Activated CD4-positive, alpha-beta T cell treated with anti-CD3 and anti-CD28 coated beads, Interleukin-2, Interleukin-4, amounts not matched to agents 100 ng/mL and 50 ng/mL, durations not matched to agents 16 hours and 8 hours (primary cell): ENCODE measurements around the gene CORO2A.
"Not testable (repeated sequence)": the region's sequence is repeated elsewhere in the genome, so short reads cannot be mapped to it uniquely, and the experiment has no call there.

ENCODE experiments used
- DNase-seq: peaks from one replicate; pipeline ENCODE4 v3.0.0-alpha.2; 2020; ENCODE audit warnings: low spot score

The CORO2A gene

DNA sequence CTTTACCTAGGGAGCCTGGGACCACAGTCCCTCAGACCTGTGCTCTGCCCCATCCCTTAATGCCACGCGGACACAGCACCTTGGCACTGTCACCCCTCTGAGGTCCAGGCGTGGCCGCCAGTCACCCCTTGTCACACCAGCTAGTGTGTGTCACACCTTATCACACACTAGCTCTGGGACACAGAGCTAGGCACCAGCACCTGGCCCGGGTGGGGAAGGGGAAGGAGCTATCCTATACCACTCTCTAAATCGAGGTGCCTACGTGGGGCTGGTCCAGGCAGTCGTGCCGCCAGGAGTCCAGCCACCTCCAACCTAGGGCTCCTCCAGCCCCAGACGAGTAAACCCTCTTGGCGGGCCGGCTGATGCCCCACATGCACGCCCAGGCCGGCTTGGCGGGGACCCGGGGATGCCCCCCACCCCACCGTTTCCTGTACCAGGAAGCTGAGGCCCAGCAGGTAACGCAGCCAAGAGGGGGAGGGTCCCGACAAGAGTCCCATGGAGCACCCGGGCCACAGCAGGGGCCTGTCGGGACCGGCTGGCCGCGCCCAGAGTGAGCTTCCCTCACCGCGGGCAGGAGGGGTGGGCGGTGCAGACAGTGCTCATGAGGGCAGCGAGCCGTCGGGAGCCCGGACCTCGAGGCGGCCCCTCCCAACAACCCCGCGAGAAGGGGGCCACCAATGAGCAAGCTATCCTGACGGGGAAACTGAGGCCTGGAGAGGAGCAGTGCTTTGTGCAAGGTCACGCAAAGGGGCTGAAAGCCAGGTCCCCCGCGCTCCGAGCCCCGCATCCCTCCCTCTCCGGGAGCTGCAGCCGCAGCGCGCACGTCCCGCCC, 550 bp downstream of the CORO2A start:
- no peak for DNase-seq

DNA sequence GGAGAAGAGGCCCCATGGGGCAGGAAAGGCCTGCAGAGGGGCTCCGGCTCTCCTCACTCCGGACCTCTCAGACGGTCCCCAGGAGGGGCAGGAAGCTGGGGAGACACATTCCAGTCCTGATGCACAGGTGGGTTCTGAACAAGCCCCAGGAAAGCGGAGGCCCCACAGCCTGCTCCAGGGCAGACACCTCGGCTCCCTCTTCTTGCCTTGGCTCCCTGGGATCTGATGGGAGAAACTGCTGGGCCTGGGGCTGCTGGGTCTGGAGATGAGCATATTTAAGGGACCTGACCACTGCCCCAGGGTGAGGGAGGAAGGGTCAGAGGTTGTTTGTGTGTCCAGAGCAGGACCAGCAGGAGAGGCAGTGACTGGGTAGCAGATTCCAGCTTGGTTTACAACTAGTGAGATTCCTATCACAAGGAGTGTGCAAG, 1.2 kb downstream of the CORO2A start:
- no peak for DNase-seq

DNA sequence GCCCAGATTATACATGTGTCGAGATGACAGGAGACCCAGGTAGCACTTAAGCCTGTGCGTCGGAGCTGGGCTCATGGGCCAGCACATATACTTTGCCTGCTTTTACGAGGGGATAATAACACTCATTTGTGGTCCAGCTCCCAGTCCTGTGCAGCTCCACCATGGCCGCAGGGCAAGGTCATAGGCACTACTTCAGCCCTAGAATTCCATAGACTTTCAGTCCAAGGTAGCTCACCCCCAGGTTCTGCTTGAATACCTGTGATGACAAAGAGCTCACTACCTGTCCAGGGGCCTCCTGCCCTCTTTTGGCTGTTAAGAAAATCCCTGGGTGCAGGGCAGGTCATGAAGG, 1.7 kb downstream of the CORO2A start:
- no peak for DNase-seq

DNA sequence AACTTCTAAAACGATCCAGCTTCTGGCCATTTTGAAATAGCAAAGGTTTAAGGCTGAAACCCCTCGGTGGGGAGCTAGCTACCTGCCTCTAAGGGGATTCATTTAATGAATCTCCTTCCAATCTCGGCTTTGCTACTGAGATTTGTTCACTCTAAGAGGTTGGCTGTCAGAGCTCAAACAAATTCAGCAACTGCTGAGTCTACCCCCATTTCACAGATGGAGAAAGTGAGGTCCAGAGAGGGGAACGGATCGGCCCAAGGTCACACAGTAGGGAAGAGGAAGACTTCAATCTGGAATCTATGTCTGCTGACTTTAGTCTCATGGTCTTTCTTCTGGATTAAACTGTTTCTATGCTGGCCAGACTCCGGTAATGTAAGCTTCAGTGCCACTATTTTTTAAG, 3.0 kb downstream of the CORO2A start:
- DNase-seq = no peak

DNA sequence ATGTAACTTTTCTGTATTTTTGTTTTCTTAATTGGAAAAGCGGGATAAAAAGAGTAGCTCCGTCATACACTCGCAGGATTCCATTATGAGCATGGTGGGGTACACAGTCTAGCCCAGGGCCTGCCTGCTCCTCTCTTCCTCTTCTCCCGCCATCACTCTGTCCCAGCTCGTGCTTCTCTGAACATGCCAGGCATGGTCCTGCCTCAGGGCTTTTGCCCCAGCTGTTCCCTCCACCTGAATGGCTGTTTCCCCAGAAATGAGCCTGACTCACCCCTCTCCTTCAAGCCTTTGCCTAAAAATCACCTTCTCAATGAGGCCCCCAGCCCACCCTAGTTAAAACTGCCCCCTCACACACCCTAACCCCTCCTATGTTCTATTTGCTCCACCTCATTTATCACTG, 4.5 kb downstream of the CORO2A start:
- DNase-seq = no peak

DNA sequence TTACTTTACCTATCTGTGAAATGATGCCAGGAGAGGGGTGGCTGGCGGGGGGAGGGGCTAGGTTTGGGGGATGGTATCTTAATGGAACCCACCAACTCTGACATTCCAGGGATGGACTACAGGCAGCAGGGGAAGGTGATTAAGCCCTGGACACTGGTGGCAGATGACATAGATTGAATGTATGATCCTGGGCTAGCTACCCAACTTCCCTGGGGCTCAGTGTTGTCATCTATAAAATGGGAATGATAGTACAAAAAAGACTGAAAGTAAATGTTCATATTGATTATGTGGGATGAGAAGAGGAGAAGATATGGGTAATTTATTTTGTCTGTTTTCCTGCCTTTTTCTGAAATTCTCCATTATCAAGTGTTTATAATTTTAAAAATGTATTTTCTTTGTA, 6.2 kb downstream of the CORO2A start:
- no peak for DNase-seq

DNA sequence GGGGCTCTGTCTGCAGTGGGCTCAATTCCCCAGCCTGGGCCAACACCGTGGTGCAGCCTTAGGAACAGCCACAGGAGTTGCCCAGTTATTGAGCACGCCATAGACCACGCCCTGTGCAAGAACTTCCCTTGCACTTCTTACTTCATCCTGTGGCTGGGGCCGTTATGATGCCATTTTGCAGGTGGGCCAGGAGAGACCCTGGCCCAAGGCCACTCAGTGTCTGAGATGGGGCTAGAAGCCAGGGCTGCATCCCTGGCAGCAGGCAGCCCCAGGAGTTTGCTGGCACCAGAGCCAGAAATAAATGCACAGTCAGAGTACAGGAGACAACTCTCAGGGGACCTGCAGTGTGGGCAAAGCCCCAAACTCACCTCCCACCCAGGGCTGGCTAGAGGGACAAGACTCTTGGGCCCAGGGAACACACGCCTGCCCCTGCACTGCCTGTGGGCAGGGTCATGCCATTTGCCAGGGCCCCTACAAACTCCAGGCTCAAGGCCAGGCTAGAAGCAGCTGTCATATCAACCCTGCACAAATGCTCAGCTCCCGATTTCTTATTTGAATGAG, 6.7 kb downstream of the CORO2A start:
- no peak for DNase-seq

DNA sequence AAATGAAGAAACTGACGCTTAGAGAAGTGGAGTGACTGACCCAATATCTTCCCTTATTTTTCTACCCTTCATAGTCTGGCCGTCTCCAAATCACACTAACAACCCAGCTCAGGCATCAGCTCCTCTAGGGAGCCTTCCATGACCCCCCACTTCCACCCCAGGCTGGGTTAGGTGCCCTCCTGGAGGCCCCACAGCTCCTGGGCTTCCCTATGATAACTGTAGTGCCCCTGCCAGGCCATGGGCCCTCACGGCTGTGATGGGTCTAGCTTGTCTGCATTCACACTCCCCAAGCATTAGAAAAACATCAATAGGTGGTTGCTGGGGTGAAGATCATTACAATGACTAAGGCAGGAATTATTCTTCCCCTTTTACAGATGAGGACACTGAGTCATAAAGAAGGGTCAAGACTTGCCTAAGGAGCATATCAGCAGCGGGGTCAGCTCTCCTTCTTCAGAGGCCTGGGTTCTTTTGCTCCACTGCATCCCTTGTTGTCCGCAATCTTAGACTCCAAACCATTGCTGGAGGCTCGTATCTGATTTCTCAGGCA, 7.3 kb downstream of the CORO2A start:
- no peak for DNase-seq

DNA sequence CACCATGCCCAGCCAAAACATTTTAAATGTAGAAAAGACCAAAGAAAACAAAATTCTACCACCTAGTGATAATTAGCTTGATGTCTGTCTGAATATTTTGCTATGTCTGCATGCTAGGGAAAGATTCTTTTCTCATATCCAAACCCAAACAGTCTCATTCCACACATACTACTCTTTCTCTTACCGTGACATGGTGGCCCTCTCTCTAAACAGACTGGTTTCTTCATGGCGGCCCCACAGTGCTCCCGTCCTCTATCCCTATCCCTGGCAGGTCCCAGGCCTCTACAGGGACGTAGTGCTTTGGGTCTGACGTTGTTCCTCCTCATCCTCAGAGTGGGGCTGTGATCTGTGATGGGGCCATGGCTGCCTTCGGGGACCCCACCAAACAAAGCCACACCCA, 8.1 kb downstream of the CORO2A start:
- no peak for DNase-seq

DNA sequence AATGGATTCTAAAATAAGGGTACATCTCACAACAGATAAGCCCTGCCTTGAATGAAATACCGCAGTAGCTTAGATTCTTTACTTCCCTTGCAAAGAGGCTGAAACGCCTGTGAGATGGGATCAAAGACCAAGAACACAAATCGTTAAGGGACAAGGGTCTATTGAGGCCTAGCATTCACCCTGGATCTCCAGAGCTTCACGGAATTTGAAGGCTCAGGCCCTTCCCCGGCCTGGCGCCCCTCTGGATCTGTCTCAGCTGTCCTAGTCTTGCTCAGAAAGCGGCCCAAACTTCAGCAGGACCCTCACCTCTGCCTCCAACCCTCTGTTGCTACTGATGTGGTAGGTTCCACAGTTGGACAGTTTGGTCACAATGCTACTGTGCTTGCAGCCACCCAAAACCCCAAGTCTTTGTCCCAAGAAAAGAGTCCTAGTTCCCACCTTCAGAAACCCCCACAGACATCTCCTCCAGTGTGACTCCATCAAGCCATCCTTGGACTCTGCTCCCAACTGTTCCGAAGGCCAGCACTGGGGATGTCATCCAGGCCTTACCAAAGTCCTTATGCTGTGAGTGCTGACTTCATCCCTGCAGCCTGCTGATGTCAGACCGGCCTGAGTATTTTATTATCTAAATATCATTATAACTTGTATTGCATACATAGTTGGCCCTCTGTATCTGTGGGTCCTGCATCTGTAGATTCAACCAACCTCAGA, 9.4 kb downstream of the CORO2A start:
- no peak for DNase-seq

DNA sequence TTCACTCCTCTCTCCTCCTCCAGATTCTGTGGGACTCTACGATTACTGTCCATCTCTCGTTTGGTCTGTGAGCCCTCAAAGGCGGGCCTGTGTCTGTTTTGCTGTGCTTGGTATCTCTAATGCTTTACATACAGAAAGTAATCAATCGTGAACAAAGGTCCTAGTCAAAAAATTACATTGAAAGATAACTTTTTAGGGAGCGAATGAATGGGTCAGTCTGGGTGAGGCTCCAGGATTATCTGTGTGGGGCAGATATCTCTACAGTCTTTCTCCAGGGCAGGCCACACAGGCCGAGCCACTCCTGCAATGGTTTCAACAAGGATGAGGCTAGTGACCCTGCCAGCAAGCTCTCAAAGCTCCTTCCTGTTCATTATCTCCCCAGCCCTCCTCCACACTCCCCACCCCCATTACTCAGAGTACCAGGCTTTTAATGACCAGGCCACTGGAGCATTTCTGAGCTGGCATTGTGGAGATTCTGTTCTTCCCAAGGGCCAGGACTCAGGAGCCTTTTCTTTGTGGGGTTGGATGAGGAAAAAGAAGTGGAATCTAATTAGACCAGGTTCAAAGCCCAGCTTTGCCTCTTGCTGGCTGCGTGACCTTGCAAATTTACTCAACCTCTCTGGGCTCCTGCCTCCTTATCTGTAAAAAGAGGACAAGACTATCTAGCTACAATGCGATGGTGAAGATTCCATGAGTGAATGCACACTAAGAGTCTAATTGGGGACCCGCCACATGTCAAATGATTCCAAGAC, 10.2 kb downstream of the CORO2A start:
- DNase-seq = no peak

DNA sequence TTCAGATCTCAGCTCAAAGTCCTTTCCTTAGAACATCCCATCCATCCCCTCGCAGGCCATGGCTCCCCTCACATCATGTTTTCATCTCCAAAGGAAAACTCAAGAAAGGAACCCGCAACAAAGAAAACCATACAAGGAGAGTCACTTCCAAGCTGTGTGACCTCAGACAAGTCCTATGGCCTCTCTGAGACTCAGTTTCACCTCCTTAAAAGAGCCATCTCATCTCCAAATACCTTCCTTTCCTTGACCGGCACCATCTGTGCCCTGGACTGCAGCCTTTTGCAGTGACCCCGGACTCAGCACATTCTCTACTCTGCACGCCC, 10.7 kb downstream of the CORO2A start:
- DNase-seq = no peak

DNA sequence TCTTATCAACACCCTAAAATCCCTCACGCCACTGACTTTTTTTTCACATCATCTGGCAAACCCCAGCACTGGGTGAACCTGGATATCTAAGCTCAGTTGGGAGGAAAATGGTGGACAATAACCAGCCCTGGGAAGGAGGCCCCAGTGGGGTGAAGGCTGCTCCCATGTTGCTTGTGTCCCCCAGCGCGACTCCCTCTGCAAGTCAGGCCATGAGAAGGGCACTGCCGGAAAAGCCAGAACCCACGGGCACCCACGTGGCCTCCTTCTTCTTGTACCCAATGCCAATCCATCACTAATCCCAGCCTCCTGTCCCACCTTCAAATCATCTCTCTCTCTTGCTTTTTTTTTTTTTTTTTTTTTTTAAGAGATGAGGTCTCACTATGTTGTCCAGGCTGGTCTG, 11.4 kb downstream of the CORO2A start:
- DNase-seq = no peak

DNA sequence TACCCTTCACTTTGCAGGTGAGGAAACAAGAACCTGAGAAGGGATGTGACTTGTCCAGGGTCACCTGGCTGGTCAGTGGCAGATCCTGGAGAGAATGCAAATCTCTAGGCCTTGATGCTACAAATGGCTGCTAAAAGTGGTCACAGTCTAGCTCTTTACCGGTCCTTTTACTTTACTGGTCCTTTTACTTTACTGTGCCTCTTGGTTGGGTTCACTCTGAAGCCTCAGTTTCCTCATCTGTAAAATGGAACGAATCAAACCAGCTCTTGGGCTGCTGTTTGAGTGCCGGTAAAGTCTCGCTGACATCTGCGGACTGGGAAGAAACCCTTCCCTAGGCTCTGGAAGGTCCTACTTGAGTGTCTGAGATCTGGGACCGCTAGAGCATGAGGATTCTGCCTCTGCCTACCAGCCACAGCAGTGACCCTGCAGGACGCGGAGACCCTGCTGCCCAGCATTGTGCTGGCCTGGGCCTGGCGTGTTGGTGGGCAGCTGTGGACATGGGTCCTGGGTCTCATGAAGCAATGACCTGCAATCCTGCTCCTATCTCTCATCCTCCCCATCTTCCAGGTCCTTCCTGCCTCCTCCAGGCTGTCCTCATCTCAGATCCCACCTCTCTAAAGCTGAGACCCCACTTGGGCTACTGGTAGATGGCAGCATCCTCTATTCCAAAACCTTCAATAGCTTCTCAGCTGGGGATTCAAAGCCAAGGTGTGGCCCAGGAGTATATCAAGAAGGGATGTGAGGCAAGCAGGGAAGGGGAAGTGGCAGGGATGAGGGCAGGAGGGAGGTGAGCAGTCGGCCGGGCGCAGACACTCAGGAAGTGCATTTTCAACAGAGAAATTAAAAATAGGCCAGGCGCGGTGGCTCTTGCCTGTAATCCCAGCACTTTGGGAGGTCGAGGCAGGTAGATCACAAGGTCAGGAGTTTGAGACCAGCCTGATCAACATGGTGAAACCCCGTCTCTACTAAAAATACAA, 13.3 kb downstream of the CORO2A start:
- no peak for DNase-seq

DNA sequence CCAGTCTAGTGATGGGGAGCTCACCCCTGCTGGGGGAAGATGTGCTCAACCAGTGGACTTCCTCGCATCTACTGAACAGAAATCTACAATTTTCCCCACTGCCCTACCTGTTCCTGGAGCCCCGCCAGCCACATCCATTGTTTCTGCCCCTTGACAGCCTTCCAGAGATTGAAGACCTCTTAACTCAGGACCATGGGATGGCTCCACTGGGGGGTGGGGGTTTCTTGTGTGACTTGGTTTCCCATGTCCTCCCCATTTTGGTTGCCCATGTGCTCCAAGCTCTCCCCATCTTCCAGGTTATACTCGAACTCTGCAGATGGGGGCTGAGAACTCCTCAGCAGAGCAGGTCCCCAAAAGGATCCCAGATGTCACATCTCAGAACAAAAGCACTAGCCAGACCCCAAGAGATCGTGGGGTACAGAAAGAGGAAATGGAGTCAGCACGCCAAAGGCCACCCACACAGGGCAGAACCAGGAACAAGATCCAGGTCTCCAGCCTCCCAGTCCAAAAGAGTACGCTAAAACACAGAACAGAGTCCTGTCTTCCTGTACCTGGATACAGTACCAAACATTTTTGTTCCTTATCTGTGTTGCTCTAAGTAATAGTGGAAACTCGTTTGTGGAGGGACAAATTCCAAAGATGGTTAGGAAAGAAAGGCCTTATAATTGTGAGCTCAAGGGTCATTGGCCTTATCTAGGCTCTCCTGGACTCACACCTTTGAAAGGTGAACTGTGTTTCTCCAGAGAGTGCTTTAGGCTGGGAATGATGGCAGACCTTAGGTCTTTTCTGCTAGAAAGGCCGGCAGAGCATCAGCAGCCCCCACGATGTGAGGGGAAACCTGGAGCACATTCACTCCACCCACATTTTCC, 15.8 kb downstream of the CORO2A start:
- no peak for DNase-seq

DNA sequence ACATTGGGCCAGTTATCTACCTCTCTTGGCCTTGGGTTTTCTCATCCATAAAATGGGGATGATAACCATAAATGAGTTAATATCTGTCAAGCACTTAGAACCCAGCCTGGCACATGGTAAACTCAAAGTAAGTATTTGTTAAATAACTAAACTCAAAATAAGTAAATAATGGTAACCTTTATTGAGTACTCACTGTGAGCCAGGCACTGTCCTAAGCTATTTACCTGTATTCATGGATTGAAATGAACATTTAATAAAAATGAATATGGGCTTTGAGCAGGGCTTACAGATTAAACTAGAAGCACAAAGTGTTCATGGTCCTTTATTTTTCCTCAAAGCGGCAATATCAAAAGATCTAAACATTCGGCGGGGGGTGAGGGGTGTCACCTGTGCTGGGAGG, 16.7 kb downstream of the CORO2A start:
- DNase-seq = no peak

DNA sequence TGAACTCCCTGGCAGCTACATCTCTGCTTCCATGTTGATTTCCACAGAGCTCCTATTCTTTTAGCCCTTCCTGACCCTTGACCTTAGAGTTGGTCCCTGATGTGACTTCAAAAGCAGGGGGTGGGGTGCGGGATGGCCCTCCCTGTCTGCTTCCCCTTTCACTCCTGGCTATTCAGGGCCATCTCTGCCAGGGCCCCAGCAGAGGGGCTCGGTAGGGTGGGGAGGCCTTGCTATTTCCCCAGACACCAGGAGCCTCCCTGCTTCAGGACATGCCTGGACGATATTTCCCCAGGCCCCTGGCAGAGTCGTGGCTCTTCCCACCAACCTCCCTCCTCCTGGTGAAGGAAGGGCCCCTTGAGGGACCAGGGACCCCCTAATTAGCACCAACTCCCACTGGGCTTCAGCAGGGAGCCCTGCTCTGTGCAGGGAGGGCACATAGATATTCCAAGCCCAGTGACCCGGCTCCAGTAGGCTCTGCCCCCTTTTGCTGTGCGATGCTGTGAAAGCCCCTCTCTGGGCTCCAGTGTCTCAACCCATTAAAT, 17.3 kb downstream of the CORO2A start:
- DNase-seq = no peak

DNA sequence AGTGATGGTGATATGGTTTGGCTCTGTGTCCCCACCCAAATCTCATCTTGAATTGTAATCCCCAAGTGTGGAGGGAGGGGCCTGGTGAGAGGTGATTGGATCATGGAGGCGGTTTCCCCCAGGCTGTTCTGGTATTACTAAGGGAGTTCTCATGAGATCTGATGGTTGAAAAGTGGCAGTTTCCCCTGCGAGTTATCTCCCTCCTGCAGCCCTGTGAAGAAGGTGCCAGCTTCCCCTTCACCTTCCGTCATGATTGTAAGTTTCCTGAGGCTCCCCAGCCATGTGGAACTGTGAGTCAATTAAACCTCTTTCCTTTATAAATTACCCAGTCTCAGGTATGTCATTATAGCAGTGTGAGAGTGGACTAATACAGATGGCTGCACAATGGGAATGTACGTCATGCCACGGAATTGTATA, 17.9 kb downstream of the CORO2A start:
- not testable (repeated sequence) for DNase-seq

DNA sequence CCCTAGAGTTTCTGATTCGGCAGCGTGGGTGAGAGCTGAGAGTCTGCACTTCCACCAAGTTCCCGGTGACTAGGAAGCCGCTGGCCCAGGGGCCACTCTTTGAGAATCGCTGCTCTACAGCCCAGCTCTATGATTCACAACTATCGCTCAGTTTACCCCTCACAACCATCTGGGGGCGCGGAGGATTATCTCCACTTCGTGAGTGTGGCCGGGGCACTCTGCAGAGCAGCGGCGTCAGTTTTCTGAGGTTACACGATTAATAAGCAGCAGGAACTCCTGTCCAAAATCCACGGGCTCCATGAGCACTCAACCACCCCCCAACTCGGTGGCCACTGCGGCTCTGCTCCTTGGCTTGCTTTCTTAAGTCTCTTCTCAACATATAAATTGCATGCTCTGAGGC, 19.3 kb downstream of the CORO2A start:
- no peak for DNase-seq

DNA sequence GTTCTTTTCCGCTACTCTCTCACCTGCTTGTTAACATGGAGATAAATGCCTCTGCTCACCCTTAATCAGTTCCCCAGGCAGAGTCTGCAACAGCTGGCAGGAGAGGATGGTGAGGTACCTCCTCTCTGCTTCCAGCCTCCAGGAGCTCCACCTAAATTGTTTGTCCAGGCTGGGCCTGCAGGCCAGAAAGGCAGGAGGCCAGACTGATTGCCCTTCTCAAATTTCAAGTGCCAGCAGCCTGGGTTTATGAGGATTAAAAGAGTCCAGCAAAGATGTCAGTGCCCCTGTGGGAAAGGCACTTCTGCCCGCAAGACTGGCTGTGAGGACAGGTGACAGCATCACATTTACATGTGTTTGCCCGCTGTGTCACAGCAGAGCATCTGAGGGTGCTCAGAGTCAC, 19.8 kb downstream of the CORO2A start:
- DNase-seq = no peak
